Measurements from ENCODE around the gene VPS13D.

DNA sequence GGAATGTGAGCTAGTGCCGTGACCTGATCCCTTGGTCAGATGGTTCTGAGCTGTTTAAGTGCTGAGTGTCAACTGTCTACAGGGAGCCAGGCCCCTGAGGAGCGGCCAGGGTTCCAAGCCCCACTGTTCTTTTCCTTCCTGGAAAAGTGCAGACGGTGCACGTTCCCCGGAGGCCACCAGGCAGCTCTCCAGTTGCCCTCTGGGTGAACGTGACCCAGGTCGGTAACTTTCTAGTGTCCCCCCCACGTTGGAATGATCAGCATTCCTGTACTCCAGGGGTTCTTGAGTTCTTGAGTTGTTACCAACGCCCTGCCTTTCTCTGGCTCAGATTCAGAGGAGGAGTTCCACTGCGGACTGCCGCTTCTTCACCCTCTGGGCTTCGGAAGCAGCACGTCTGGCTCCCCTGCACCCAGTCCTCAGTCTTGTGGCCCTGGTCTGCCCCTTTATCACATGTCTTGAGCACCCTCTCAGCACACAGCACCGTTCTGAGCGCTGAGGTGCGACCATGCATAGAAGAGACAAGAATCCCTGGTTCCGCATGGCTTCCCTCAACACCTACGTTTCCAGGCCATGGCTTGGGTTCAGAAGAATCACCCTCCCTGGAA lies 256.7 kb downstream of the VPS13D start:
- TF ChIP-seq POLR2A (IDR thresholded peaks at IDR 0.05) (no peak), CTCF (IDR thresholded peaks at IDR 0.05) (no peak)

Data from Peyer's patch (tissue), 4 donors.